H9 (cell line): ENCODE measurements around the gene PDE2A. TPM values are rescaled to one million over a fixed set of nuclear protein-coding genes. Genes with fewer than 3 reads are reported as not detected.

Source experiments
- DNase-seq: peaks from one replicate; pipeline ENCODE4 v3.0.0-alpha.2; 2017
- H2AFZ ChIP-seq: one replicate; pipeline ENCODE4 v1.6.1; 2013; ENCODE audit warnings: mild to moderate bottlenecking, low read length, control low read depth, moderate library complexity
- H2AK5ac ChIP-seq: 2 replicates; pipeline ENCODE4 v1.6.1; 2013; ENCODE audit warnings: low read length, control low read depth, mixed read lengths; ENCODE audit not compliant: insufficient read length
- H2BK120ac ChIP-seq: one replicate; pipeline ENCODE4 v1.6.1; 2013; ENCODE audit warnings: low read depth, mild to moderate bottlenecking, low read length, control low read depth, inconsistent platforms; ENCODE audit not compliant: poor library complexity, severe bottlenecking
- H2BK12ac ChIP-seq: 2 replicates; pipeline ENCODE4 v1.6.1; 2013; ENCODE audit warnings: low read length, control low read depth, mixed read lengths, low read depth; ENCODE audit not compliant: insufficient read length
- H2BK15ac ChIP-seq: 2 replicates; pipeline ENCODE4 v1.6.1; 2013; ENCODE audit warnings: low read depth, low read length, control low read depth
- H2BK20ac ChIP-seq: one replicate; pipeline ENCODE4 v1.6.1; 2013; ENCODE audit warnings: low read depth, mild to moderate bottlenecking, low read length, control low read depth, inconsistent platforms; ENCODE audit not compliant: poor library complexity, severe bottlenecking
- H2BK5ac ChIP-seq: 2 replicates; pipeline ENCODE4 v1.6.1; 2013; ENCODE audit warnings: low read length, control low read depth, mixed read lengths; ENCODE audit not compliant: insufficient read length
- H3K14ac ChIP-seq: 2 replicates; pipeline ENCODE4 v1.6.1; 2013; ENCODE audit warnings: low read length, control low read depth; ENCODE audit not compliant: insufficient read depth
- H3K18ac ChIP-seq: 2 replicates; pipeline ENCODE4 v1.6.1; 2013; ENCODE audit warnings: low read depth, mild to moderate bottlenecking, mixed read lengths, low read length, control low read depth; ENCODE audit not compliant: insufficient read length
- H3K23ac ChIP-seq: 2 replicates; pipeline ENCODE4 v1.6.1; 2013; ENCODE audit warnings: low read length, control low read depth, mixed read lengths, low read depth; ENCODE audit not compliant: insufficient read length
- H3K23me2 ChIP-seq: 2 replicates; pipeline ENCODE4 v1.6.1; 2013; ENCODE audit warnings: low read depth, mild to moderate bottlenecking, mixed read lengths, low read length, control low read depth; ENCODE audit not compliant: insufficient read length, poor library complexity, severe bottlenecking
- H3K27ac ChIP-seq: 2 replicates; pipeline ENCODE4 v1.5.1; 2013; ENCODE audit warnings: low read length, control low read depth, mixed read lengths, low read depth; ENCODE audit not compliant: insufficient read length
- H3K27me3 ChIP-seq: 2 replicates; pipeline ENCODE4 v1.6.1; 2013; ENCODE audit warnings: low read length, control low read depth, inconsistent platforms; ENCODE audit not compliant: insufficient read depth
- H3K4ac ChIP-seq: 2 replicates; pipeline ENCODE4 v1.6.1; 2013; ENCODE audit warnings: low read depth, mild to moderate bottlenecking, control low read depth, inconsistent platforms, low read length, moderate library complexity
- H3K4me1 ChIP-seq: 2 replicates; pipeline ENCODE4 v1.6.1; 2013; ENCODE audit warnings: low read length, control low read depth, inconsistent platforms; ENCODE audit not compliant: insufficient read depth
- H3K4me2 ChIP-seq: 2 replicates; pipeline ENCODE4 v1.6.1; 2013; ENCODE audit warnings: low read length, control low read depth, mixed read lengths; ENCODE audit not compliant: insufficient read length, insufficient read depth
- H3K56ac ChIP-seq: 2 replicates; pipeline ENCODE4 v1.6.1; 2013; ENCODE audit warnings: low read depth, mild to moderate bottlenecking, mixed read lengths, low read length, control low read depth; ENCODE audit not compliant: insufficient read length
- H3K79me1 ChIP-seq: 2 replicates; pipeline ENCODE4 v1.6.1; 2013; ENCODE audit warnings: low read depth, mild to moderate bottlenecking, moderate library complexity, low read length, control low read depth, inconsistent platforms; ENCODE audit not compliant: insufficient read depth, poor library complexity, severe bottlenecking
- H3K79me2 ChIP-seq: 2 replicates; pipeline ENCODE4 v1.6.1; 2013; ENCODE audit warnings: low read length, control low read depth, inconsistent platforms; ENCODE audit not compliant: insufficient read depth
- H3K9ac ChIP-seq: 2 replicates; pipeline ENCODE4 v1.6.1; 2013; ENCODE audit warnings: low read length, control low read depth, mixed read lengths; ENCODE audit not compliant: insufficient read length; ENCODE audit errors: extremely low read depth
- H3K9me3 ChIP-seq: one replicate; pipeline ENCODE4 v1.6.1; 2013; ENCODE audit warnings: low read depth, low read length, inconsistent platforms; ENCODE audit not compliant: control insufficient read depth
- H3T11ph ChIP-seq: one replicate; pipeline ENCODE4 v1.6.1; 2013; ENCODE audit warnings: mild to moderate bottlenecking, low read length, control low read depth, inconsistent platforms
- H4K20me1 ChIP-seq: one replicate; pipeline ENCODE4 v1.6.1; 2013; ENCODE audit not compliant: control insufficient read depth, insufficient read length, insufficient read depth
- H4K5ac ChIP-seq: 2 replicates; pipeline ENCODE4 v1.6.1; 2013; ENCODE audit warnings: low read depth, mild to moderate bottlenecking, mixed read lengths, low read length, control low read depth; ENCODE audit not compliant: insufficient read length
- H4K8ac ChIP-seq: replicated peaks from 2 replicates; pipeline ENCODE4 v1.6.1; 2013; ENCODE audit warnings: low read length, control low read depth, mixed read lengths, low read depth; ENCODE audit not compliant: insufficient read length
- H4K91ac ChIP-seq: 2 replicates; pipeline ENCODE4 v1.6.1; 2013; ENCODE audit warnings: low read depth, mild to moderate bottlenecking, moderate library complexity, mixed read lengths, low read length, control low read depth; ENCODE audit not compliant: insufficient read length
- H3K27ac Mint-ChIP-seq, 3 experiments: 2 replicates in 2 of 3; 3 replicates in 1 of 3; pipeline ENCODE4 v1.8.0; 2020 to 2021; ENCODE audit warnings: mixed read lengths in 3 of 3, mild to moderate bottlenecking in 1 of 3, moderate library complexity in 1 of 3
- H3K27me3 Mint-ChIP-seq: 2 replicates; pipeline ENCODE4 v1.8.0; 2021; ENCODE audit warnings: low read depth, mild to moderate bottlenecking, moderate library complexity, mixed read lengths
- H3K36me3 Mint-ChIP-seq, 3 experiments: 2 replicates in 2 of 3; 3 replicates in 1 of 3; pipeline ENCODE4 v1.8.0; 2020 to 2021; ENCODE audit warnings: low read depth in 3 of 3, mixed read lengths in 3 of 3; ENCODE audit not compliant: insufficient read depth in 1 of 3
- H3K4me1 Mint-ChIP-seq, 2 experiments: 2 replicates each; pipeline ENCODE4 v1.8.0; 2020; ENCODE audit warnings: mixed read lengths in 2 of 2
- H3K4me3 Mint-ChIP-seq, 2 experiments: 2 replicates in 1 of 2; 3 replicates in 1 of 2; pipeline ENCODE4 v1.8.0; 2020 to 2021; ENCODE audit warnings: mild to moderate bottlenecking in 2 of 2, mixed read lengths in 2 of 2, moderate library complexity in 1 of 2
- H3K9me3 Mint-ChIP-seq, 2 experiments: 2 replicates in 1 of 2; 3 replicates in 1 of 2; pipeline ENCODE4 v1.8.0; 2020; ENCODE audit warnings: mild to moderate bottlenecking in 2 of 2, mixed read lengths in 2 of 2, moderate library complexity in 1 of 2
- CTCF ChIP-seq: fragments of 200-600 bp; sonication (generic); conservative IDR thresholded peaks from 3 replicates; pipeline ENCODE4 v1.8.0; 2021; ENCODE audit warnings: antibody characterized with exemption, mild to moderate bottlenecking
- WGBS: extraction: QIAGEN DNeasy Blood & Tissue Kit; methylation state at CpG from one replicate; pipeline ENCODE4 v1.1.7; 2013; ENCODE audit warnings: missing lambda C conversion rate, low lambda C conversion rate, mixed read lengths; ENCODE audit not compliant: insufficient read length; ENCODE audit errors: extremely low coverage; 5-methylcytosine and 5-hydroxymethylcytosine counted together
- total RNA-seq: library from RNA; stranded (reverse); gene quantifications from 2 replicates; pipeline ENCODE4 v1.2.1, GENCODE V29; 2021

PDE2A gene
- total RNA-seq, 1 experiment from 2014 or later: 3.4 TPM

- Histone ChIP-seq H3K4ac (no peak overlapping the region), H4K91ac (no peak overlapping the region), H3K9me3 (no peaks in the 10 kb centered on the region), H2BK5ac (no peak overlapping the region), H3K14ac (no peak overlapping the region), H3K4me2 (no peak overlapping the region), H2AFZ (no peak overlapping the region), H3K56ac (no peak overlapping the region), H4K8ac (no peak overlapping the region), H3K27ac (no peak overlapping the region), H2AK5ac (no peak overlapping the region), H2BK20ac (no peak overlapping the region), H2BK15ac (no peak overlapping the region), H2BK120ac (no peak overlapping the region), H2BK12ac (no peak overlapping the region), H3K79me1 (no peaks in the 10 kb centered on the region), H3K27me3 (peaks cover 14% of the 10 kb centered on the region), H3K9ac (no peak overlapping the region), H3K79me2 (no peaks in the 10 kb centered on the region), H3T11ph (no peak overlapping the region), H3K18ac (no peak overlapping the region), H3K23ac (no peak overlapping the region), H4K20me1 (no peaks in the 10 kb centered on the region), H3K4me1 (peaks cover 4% of the 10 kb centered on the region; the same call in 1 of the 2 replicates), H3K23me2 (peaks cover 4% of the 10 kb centered on the region), H4K5ac (no peak overlapping the region)
- Mint-ChIP-seq H3K36me3 (no peaks in the 10 kb centered on the region; a peak in 1 of 7 replicates), H3K27me3 (peaks cover 80% of the 10 kb centered on the region), H3K27ac (no peak overlapping the region; a peak in 1 of 7 replicates), H3K9me3 (no peaks in the 10 kb centered on the region; a peak in 1 of 5 replicates), H3K4me1 (peaks cover 41 to 57% of the 10 kb centered on the region in 2 experiments), H3K4me3 (peak overlapping the region in 1 of 2 experiments; percentile 8; a peak in 2 of 5 replicates)
- WGBS: no CpG with 5 or more reads among the region's 8 CpGs
- DNase-seq: no peak
- TF ChIP-seq CTCF: no peak
Measured at GRCh38 chr11:72592698-72593495, 81.3 kb downstream of the PDE2A start.
